Measurements from ENCODE around the gene NUDCD2.
"Not testable (repeated sequence)": the region's sequence is repeated elsewhere in the genome, so short reads cannot be mapped to it uniquely, and the experiment has no call there.

The NUDCD2 gene

DNA sequence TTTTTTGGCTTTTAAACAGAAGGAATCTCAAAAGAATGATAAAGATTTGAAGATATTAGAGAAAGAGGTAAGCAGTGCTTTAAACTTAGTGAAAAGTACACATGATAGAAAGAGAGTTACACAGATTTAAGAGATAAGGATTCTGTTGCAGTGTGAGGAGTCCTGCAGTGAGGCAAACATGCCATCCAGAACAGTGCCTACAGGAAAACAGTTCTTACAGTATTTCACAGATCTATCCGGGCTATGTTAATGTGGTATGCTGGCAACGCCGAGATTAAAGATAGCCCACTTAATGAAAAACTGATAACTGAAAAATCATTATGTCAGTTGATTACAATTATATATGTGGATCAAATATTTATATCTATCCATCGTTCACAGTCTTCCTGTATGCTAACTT is 7.8 kb upstream of the NUDCD2 start:
- no peak for DNase-seq (ENCODE audit: low read depth)

DNA sequence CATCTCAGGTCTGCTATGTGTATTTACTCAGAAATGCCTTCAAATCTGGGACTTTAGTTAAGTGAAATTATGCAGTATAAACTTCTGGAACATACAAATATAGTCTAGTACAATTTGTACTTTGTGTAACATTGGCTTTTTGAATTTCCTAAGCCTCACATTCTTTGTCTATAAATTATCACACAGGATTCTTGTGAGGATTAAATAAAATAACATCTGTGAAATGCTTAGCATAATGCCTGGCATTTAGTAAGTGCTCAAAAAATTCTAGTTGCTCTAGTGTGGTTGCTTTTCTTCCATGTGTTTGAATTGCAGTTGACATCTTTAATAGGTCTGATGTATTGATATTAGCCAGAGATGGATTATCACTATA is 3.1 kb upstream of the NUDCD2 start:
- DNase-seq (ENCODE audit: low read depth) = no peak

DNA sequence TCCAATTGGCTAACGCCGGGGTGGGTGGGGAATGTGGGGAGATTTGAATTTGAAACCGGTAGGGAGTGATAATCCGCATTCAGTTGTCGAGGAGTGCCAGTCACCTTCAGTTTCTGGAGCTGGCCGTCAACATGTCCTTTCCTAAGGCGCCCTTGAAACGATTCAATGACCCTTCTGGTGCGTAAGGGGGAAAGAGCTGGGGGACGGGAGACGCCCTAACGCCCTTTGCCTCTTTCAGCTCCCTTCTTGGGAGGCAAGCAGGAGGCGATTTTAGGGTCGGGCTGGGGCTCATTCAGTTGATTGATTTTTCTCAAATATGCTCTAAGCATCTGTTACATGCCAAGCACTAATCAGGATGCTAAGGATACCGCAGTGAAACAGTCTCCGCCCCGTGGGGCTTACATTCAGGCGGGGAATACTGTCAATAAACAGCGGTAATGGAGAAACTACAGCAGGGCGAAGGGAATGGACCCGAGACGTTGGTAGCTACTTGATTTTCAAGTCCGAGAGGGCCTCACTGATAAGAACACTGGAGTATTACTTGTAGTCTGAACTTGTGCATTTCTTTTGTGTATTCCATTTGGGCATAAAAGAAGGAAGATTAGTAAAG is 765 bp upstream of the NUDCD2 start, which contains the start of gene HMMR:
Gene HMMR, plus strand, starts transcription at position 71 of the 610 bp plus-strand sequence. Its CDS starts 61 bp downstream, at position 132.
- DNase-seq (ENCODE audit: low read depth) = no peak

DNA sequence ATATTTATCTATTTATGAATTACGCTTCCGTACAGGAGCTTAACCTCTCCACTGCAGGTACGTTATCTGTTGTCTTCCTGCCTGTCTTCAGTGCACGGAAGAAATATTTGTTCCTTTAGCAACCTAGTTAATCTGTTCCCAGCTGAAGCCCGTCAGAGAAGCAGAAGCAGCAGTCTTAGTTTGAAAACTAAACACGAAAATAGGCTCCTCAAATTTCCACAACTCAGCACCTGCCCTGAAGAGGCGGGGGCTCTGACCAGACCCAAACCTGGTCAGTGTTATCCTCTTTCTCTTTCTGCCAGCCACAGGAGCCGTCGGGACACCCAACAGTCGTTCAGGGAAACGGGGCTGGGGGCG is 462 bp downstream of the NUDCD2 start:
- DNase-seq (ENCODE audit: low read depth) = no peak

DNA sequence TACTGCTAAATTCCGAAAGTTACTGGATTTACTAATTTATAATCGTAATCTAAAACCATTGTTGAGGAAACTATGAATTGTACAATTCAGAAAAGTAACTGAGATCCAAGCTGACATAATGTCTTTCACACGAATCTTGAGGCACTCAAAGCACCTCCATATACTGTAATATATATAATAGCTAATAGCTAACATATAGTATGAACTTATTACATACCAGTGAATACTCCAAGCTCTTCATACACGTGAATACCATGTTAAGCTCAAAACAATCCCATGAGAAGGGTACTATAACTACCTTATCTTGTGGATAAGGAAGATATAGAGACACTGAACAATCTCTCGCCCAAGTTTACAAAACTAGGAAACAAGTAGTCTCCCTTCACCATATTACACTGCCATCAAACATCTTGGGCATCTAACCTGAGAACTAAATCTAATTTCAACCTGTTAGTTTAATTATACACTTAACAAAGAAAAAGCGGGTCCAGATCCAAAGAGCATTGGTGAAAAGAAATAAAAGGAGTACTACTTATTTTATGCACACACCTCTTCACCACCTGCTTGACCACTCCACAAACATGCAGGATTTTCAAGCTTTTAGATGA is 1.0 kb downstream of the NUDCD2 start:
- no peak for DNase-seq (ENCODE audit: low read depth)

DNA sequence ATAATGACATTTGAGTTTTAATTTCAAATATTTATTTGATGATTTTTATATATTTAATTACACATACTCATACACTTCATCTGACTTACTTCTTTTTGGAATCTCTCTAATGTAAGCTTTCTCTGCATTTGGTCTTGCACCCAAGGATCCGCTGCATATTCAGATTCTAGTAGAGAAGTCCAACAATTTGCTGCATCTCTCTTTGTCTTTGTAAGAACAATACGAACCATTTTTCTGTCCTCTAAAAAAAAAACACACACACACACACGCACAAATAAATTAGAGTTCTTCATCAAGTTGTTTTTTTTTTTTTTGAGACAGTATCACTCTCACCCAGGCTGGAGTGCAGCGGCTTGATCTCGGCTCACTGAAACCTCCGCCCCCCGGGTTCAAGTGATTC is 3.1 kb downstream of the NUDCD2 start:
- no peak for DNase-seq (ENCODE audit: low read depth)

DNA sequence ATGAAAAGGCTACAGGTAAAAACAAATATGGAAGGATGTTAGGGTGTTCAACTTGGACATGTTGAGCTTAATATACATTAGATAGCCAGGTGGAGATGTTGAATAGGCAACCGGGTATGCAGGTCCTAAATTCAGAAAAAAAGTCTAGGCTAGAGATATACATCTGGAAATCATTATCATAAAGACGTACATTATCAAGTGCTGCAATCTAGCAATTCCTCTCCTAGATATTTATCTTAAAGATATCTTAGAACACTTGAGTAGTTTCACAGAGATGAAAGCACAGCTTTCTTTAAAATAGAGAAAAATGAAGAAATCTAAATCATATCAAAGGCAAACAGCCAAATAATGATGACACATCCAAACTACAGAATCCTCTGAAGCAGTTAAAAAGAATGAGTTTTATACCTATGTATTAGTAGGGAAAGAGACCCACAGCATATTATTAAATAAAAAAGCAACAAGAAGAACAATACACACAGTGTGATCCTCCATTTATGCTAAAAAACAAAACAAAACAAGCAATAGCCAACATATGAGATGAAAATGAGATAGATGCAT is 3.8 kb downstream of the NUDCD2 start:
- DNase-seq (ENCODE audit: low read depth) = no peak

DNA sequence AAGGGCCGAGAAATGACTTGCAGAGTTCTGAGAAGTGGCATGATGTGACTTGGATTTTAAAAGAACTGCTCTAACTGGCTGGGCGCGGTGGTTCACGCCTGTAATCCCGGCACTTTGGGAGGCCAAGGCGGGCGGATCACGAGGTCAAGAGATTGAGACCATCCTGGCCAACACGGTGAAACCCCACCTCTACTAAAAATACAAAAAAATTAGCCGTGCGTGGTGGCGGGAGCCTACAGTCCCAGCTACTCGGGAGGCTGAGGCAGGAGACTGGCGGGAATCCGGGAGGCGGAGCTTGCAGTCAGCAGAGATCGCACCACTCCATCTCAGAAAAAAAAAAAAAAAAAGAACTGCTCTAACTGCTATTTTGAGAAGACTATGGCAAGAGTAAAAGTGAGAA is 4.5 kb downstream of the NUDCD2 start:
- not testable (repeated sequence) for DNase-seq (ENCODE audit: low read depth)

DNA sequence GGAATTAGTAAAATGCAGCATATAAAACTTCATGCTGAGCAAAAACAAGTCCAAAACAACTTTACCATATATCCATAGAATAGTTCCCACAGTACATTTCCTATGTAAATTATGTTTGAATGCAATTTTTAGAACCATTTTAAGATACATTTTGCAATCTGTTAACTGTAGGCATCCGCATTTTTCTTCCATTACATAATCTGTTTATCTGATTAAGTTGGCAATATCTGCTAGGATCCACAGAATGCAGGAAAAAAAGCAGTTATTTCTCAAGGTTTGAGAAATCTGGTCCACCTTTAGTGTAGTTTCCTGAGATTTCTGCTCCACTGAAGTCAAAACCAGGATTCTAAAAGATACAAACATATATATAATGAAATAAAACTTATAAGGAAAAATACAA is 6.2 kb downstream of the NUDCD2 start:
- no peak for DNase-seq (ENCODE audit: low read depth)

DNA sequence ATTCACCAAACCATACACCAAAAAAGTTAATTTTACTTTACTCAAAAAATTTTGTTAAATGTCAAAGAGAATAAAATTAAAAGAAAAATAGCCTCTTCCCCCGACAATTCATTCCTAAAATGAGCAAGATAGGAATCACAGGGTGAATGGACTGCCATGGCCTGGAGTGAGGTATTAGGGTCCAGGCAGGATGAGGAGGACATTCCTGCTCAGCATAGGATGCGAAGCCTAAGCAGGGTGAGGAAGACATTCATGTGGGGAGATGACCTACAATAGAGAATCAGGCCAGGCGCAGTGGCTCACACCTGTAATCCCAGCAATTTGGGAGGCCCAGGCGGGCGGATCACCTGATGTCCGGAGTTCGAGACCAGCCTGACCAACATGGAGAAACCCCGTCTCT is 8.4 kb downstream of the NUDCD2 start:
- no peak for DNase-seq (ENCODE audit: low read depth)

DNA sequence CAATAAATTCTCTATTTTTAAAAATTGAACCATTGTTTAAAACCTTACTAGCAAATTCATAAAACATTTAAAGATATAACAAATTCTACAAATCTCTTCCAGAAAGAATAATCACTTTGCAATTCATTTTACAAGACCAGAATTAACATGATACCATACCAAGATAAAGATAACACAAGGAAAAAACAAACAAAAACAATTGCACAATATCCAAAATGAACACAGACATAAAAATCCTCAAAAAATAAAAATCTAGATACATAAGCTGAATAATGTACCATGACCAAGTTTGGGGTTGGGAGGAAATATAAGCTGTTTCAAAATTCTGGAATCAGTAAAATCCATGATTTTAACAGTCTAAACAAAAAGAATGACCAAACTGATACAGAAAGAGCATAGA is 11.4 kb downstream of the NUDCD2 start:
- DNase-seq (ENCODE audit: low read depth) = no peak

DNA sequence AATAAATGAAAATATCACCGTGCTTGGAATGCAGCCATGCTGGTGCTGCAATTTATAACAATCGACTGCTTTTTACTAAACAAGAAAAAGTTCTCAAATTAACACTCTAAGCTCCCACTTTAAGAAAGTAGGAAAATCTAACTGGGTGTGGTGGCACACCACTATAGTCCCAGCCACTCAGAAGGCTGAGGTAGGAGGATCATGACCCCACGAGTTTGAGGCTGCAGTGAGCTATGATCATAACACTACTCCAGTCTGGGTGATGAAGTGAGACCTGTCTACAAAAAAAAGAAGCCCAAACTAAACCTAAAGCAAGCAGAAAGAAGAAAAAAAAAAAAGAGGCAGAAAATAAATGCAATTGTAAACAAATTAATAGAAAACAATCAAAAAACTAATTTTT is 12.0 kb downstream of the NUDCD2 start:
- DNase-seq (ENCODE audit: low read depth) = no peak

DNA sequence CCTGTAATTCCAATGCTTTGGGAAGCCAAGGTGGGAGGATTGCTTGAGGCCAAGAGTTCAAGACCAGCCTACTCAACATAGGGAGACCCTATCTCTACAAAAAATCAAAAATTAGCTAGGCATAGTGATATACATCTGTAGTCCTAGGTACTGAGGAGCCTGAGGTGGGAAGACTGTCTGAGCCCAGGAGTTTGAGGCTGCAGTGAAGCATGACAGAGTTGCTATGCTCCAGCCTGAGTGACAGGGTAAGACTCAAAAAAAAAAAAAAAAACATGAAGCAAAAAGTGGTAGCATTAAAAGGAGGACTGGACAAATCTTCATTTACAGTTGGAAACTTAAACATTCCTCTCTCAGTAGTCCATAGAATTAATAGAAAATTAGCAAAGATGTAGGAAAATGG is 12.7 kb downstream of the NUDCD2 start:
- no peak for DNase-seq (ENCODE audit: low read depth)

DNA sequence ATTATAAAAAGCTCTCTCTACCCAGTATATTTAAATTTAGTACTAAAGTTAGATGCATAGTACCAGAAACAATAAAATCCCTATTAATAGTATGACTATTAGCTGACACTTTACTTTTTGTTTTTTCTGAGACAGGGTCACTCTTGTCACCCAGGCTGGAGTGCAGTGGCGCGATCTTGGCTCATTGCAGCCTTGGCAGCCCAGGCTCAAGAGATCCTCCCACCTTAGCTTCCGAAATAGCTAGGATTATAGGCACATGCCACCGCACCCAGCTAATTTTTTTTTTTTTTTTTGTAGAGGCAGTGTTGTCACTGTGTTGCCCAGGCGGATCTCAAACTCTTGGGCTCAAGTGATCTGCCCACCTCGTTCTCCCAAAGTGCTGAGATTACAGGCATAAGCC is 14.6 kb downstream of the NUDCD2 start:
- no peak for DNase-seq (ENCODE audit: low read depth)

DNA sequence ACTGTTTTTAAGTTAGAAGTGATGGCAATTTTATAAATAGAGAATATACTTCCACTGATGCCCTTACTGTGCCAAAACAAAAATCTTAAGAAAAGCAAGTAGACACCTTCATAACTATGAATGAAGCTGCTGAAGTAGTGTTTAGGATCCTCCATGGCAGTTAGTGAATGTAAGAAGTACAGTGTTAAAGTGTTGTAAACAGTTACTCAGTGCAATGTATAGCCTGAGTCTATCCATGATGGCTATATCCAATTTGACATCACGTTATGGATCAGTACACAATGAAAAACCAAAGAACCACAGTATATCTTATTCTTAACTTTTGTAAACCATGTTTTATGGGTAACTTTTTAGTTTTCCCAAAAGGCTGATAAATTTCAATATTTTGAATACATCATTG is 15.4 kb downstream of the NUDCD2 start:
- DNase-seq (ENCODE audit: low read depth) = no peak

DNA sequence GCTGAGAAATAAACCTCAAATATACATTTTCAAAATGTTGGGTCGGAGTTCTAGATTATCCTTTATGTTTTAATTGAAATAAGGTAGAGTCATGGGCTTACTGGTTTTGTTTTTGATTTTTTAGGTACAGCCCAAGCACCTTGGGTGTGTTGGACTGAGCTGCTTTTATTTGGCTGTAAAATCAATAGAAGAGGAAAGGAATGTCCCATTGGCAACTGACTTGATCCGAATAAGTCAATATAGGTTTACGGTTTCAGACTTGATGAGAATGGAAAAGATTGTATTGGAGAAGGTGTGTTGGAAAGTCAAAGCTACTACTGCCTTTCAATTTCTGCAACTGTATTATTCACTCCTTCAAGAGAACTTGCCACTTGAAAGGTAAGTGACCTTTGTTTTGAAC is 18.9 kb downstream of the NUDCD2 start:
- no peak for DNase-seq (ENCODE audit: low read depth)

DNA sequence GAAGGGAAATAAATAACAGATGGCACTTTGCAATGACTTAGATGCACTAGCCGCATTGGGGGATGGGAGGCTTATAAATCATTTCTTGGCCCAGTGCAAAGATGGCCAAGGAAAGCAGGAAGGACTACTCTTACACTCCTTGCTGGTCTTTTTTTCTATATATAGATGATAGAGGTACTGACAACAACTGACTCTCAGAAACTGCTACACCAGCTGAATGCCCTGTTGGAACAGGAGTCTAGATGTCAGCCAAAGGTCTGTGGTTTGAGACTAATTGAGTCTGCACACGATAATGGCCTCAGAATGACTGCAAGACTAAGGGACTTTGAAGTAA is 20.8 kb downstream of the NUDCD2 start:
- no peak for DNase-seq (ENCODE audit: low read depth)

DNA sequence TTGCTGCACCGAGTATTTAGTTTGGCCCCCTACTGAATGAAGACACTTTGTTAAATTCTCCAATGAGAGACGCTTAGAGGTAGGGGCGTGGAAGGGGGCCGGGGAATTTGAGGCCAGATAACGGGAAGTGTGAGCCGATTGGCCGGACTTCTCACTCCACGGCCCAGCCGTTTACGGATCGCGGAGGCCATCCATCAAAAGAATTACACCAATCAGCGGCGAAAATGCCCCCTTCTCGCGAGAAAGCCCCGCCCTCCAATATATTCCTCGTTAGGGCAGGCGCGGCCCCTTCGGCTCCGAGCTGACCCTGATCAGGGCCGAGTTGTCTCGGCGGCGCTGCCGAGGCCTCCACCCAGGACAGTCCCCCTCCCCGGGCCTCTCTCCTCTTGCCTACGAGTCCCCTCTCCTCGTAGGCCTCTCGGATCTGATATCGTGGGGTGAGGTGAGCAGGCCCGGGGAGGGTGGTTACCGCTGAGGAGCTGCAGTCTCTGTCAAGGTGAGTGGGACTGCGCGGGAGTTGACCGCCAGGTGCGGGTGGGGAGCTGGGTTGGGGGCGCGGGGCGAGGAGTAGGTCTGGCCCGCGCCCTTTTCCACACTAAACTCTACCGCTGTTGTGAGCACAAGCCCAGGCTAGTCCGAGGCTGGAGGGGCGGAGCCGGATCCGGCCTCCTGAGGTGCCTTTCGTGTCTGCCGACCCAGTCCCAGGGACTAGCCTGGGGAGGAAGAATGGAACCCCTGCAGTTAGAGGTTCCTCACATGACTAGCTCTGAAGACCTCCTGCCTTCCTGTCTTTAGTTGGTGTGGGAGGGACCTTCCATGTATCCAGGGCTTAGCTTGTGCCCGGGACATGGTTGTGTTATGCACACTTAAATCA is 22.4 kb downstream of the NUDCD2 start, which contains the start of gene CCNG1:
Gene CCNG1, plus strand, starts transcription at position 287 of the 874 bp plus-strand sequence. CDS start 1,662 bp downstream, outside the sequence.
- peak; percentile 76 for DNase-seq (ENCODE audit: low read depth)

DNA sequence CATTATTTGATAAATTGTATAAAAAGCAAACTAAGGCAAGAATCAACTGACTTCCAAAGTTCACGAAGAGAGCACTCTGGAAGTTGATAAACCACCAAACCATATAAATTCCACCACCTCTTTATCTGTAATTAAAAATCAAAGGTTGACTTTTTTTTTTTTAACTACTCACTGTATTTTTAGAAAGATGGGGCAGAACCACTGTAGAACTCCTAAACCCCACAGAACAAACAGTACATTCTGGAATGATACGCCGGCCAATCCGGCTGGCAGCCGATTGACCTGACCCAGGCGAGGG is 22.9 kb downstream of the NUDCD2 start:
- DNase-seq (ENCODE audit: low read depth) = no peak

DNA sequence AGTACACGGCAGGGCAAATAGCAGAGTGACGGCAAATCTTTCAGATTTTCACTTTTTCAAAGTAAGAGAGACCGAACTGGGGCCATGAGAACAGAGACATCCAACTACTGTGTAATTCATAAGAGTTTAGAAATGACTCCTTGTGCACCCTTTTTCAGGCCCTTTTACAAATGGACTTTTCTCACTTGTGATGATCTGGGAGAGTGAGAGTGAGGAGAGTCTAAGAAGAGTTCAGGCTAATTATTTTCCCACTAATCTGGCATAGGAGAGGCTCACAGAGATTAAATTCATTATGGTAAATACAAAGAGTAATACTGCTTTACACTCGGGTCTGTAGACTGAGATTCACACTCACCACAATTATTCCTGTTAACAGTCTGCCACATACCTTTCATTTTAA is 23.4 kb downstream of the NUDCD2 start:
- no peak for DNase-seq (ENCODE audit: low read depth)

DNA sequence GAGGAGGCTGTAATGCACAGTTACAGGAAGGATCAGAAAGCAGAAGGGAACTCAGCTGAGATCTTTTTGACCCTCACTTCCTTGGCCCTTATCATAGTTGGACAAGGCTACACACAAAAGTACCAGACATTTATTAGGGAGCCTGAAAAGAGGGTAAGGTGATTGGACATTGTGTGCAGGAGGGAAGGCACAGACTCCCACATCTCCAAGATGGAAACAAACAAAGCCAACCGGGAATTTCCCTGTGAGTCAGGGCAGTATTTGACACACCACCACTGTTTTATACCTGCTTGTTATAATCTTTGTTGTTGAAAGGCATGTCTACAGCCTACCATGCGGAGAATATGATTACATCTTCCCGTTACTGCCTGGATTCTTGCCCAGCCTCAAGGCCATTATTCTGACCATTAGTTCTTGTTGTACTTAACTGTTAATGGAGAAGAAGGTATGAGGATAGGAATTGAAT is 25.5 kb downstream of the NUDCD2 start:
- no peak for DNase-seq (ENCODE audit: low read depth)

DNA sequence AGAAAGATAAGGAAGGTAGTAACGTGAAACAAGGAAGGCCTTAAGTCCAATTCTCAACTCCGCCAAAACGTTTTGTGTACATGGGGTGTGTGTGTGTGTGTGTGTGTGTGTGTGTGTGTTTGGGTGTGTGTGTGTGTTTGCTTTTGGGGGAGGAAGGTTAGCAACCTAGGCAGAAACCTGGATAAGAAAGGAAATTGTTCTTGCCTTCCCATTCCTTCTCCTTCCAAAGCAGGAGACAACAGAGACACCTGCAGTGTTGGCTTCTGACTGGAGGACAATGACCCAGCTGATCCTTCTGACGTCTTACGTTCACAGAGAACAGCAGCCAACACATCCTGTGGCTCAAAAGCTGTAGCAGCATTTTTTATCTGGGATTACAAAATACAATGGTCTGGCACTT is 26.6 kb downstream of the NUDCD2 start:
- DNase-seq (ENCODE audit: low read depth) = no peak

DNA sequence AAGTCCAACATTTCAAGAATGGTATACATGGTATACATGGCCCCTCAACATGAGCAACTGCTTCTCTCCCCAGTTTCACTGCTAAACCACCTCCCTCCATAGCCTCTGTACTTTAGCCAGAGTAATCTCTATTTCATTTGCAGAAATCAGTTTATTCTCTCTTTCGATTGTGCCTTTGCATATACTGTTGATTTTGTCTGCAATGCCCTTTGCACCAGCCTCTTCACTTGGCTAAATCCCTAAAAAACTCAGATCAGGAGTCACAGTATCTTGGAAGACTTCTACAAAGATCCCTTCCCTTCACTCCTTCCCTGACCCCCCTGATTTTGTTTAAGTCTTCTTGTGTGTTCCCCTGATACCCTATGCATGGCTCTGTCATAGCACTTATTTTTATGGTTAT is 27.4 kb downstream of the NUDCD2 start:
- no peak for DNase-seq (ENCODE audit: low read depth)
